Measurements from ENCODE around the gene CREB3L2. TPM values are rescaled to one million over a fixed set of nuclear protein-coding genes. Genes with fewer than 3 reads are reported as not detected.
A peak's percentile ranks its signal among the peaks of the same experiment; 100 is the strongest.

The CREB3L2 gene
- total RNA-seq, 1 experiment from 2014 or later = 41.2 TPM

- Histone ChIP-seq H2AFZ (no peak overlapping the region), H3K36me3 (ENCODE audit: low read depth) (no peaks in the 10 kb centered on the region), H3K4me3 (no peak overlapping the region), H3K27ac (peak overlapping the region; percentile 90), H3K9me3 (ENCODE audit: insufficient read depth, low read depth) (no peaks in the 10 kb centered on the region), H3K79me2 (ENCODE audit: low read depth) (peaks cover 68% of the 10 kb centered on the region), H3K27me3 (ENCODE audit: insufficient read depth, low read depth) (no peaks in the 10 kb centered on the region), H3K4me1 (replicated peaks; ENCODE audit: insufficient read depth) (peaks cover 56% of the 10 kb centered on the region), H4K20me1 (ENCODE audit: insufficient read depth) (no peaks in the 10 kb centered on the region), H3K4me2 (peak overlapping the region; percentile 73), H3K9me2 (ENCODE audit: insufficient read depth) (no peaks in the 10 kb centered on the region), H3F3A (ENCODE audit: insufficient read depth, low read depth) (peaks cover 37% of the 10 kb centered on the region)
- no TSS peak for BruUV-seq (replicated peaks)
- intact Hi-C loops (cut with micrococcal nuclease; ENCODE audit: unreplicated experiment) = no loop called here
- TF ChIP-seq CTCF (conservative IDR thresholded peaks at IDR 0.05) (no peak), EZH2 (IDR thresholded peaks at IDR 0.05; ENCODE audit: low read depth) (no peak)
- CTCF ChIA-PET = no interaction called here
- no peak for DNase-seq
- POLR2A ChIA-PET (ENCODE audit: unreplicated experiment) = no interaction called here
Observed at GRCh38 chr7:137951700-137952425, 50.0 kb downstream of the CREB3L2 start.

GRCh38 chr7:137950967-137951366 is 50.9 kb downstream of the CREB3L2 start:
- no peak for DNase-seq
- no peaks in the 10 kb centered on the region for H3K9me3 ChIP-seq (ENCODE audit: insufficient read depth, low read depth)
- intact Hi-C loops (cut with micrococcal nuclease; ENCODE audit: unreplicated experiment) = no loop called here
- peaks cover 59% of the 10 kb centered on the region for H3K79me2 ChIP-seq (ENCODE audit: low read depth)
- no peak overlapping the region for H3K27ac ChIP-seq
- ChIA-PET POLR2A (ENCODE audit: unreplicated experiment) (no interaction called here), CTCF (no interaction called here)
- H3F3A ChIP-seq (ENCODE audit: insufficient read depth, low read depth) = peaks cover 37% of the 10 kb centered on the region
- H2AFZ ChIP-seq = no peak overlapping the region
- no peak overlapping the region for H3K4me2 ChIP-seq
- no peaks in the 10 kb centered on the region for H3K27me3 ChIP-seq (ENCODE audit: insufficient read depth, low read depth)
- peaks cover 47% of the 10 kb centered on the region for H3K4me1 ChIP-seq (replicated peaks; ENCODE audit: insufficient read depth)
- no peaks in the 10 kb centered on the region for H3K9me2 ChIP-seq (ENCODE audit: insufficient read depth)
- H4K20me1 ChIP-seq (ENCODE audit: insufficient read depth) = no peaks in the 10 kb centered on the region
- no peak overlapping the region for H3K4me3 ChIP-seq
- no TSS peak for BruUV-seq (replicated peaks)
- H3K36me3 ChIP-seq (ENCODE audit: low read depth) = no peaks in the 10 kb centered on the region
- TF ChIP-seq CTCF (conservative IDR thresholded peaks at IDR 0.05) (no peak), EZH2 (IDR thresholded peaks at IDR 0.05; ENCODE audit: low read depth) (no peak)

GRCh38 chr7:137950263-137950621 is 51.6 kb downstream of the CREB3L2 start:
- Histone ChIP-seq H3K4me1 (replicated peaks; ENCODE audit: insufficient read depth) (peaks cover 40% of the 10 kb centered on the region), H3K4me2 (no peak overlapping the region), H3K27ac (no peak overlapping the region), H4K20me1 (ENCODE audit: insufficient read depth) (no peaks in the 10 kb centered on the region), H3K79me2 (ENCODE audit: low read depth) (peaks cover 51% of the 10 kb centered on the region), H3K9me3 (ENCODE audit: insufficient read depth, low read depth) (no peaks in the 10 kb centered on the region), H2AFZ (no peak overlapping the region), H3K27me3 (ENCODE audit: insufficient read depth, low read depth) (no peaks in the 10 kb centered on the region), H3K9me2 (ENCODE audit: insufficient read depth) (no peaks in the 10 kb centered on the region), H3K36me3 (ENCODE audit: low read depth) (no peaks in the 10 kb centered on the region), H3K4me3 (no peak overlapping the region), H3F3A (ENCODE audit: insufficient read depth, low read depth) (peaks cover 34% of the 10 kb centered on the region)
- TF ChIP-seq EZH2 (IDR thresholded peaks at IDR 0.05; ENCODE audit: low read depth) (no peak), CTCF (conservative IDR thresholded peaks at IDR 0.05) (no peak)
- POLR2A ChIA-PET (ENCODE audit: unreplicated experiment) = no interaction called here
- BruUV-seq (replicated peaks) = no TSS peak
- CTCF ChIA-PET = no interaction called here
- DNase-seq = no peak
- intact Hi-C loops (cut with micrococcal nuclease; ENCODE audit: unreplicated experiment) = no loop called here

Measured in PC-9 (cell line).